Fibroblast of mammary gland (primary cell): ENCODE data around the gene C18orf32.
"Not testable (repeated sequence)": the region's sequence is repeated elsewhere in the genome, so short reads cannot be mapped to it uniquely, and the experiment has no call there.

ENCODE experiments used
- DNase-seq: peaks from one replicate; pipeline ENCODE4 v3.0.0-alpha.2; 2010; ENCODE audit warnings: low read depth
- H3K4me3 ChIP-seq: 2 replicates; pipeline ENCODE4 v1.5.1; 2011; ENCODE audit warnings: low read depth, mild to moderate bottlenecking, low read length, moderate library complexity; ENCODE audit not compliant: control insufficient read depth
- TF ChIP-seq, protein P1 (sequence below): conservative IDR thresholded peaks from 2 replicates; pipeline ENCODE4 v1.5.1; 2011; ENCODE audit warnings: low read depth, low read length, inconsistent platforms; ENCODE audit not compliant: control insufficient read depth, insufficient read depth

The C18orf32 gene

DNA sequence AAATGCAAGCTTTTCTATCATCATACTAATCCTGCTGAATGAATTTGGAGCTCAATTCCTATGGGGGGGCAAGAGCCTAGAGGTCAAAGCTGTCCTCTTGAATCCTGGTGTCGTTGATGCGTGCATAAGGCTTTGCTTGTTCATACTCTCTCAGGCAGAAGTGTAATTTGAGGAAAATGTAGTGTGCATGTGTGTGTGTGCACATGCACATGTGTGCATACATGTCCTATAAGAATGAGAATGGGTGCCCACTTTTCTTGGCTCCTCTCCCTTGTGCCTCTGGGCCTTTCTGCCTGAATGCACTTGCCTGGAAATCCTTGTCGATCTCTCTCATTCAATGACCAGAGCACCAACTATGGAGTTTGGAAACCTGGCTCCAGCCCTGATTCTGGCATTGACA lies 28.5 kb upstream of the C18orf32 start:
- no peak overlapping the region for H3K4me3 ChIP-seq
- TF ChIP-seq, protein P1, sequence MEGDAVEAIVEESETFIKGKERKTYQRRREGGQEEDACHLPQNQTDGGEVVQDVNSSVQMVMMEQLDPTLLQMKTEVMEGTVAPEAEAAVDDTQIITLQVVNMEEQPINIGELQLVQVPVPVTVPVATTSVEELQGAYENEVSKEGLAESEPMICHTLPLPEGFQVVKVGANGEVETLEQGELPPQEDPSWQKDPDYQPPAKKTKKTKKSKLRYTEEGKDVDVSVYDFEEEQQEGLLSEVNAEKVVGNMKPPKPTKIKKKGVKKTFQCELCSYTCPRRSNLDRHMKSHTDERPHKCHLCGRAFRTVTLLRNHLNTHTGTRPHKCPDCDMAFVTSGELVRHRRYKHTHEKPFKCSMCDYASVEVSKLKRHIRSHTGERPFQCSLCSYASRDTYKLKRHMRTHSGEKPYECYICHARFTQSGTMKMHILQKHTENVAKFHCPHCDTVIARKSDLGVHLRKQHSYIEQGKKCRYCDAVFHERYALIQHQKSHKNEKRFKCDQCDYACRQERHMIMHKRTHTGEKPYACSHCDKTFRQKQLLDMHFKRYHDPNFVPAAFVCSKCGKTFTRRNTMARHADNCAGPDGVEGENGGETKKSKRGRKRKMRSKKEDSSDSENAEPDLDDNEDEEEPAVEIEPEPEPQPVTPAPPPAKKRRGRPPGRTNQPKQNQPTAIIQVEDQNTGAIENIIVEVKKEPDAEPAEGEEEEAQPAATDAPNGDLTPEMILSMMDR, result no peak
- no peak for DNase-seq

DNA sequence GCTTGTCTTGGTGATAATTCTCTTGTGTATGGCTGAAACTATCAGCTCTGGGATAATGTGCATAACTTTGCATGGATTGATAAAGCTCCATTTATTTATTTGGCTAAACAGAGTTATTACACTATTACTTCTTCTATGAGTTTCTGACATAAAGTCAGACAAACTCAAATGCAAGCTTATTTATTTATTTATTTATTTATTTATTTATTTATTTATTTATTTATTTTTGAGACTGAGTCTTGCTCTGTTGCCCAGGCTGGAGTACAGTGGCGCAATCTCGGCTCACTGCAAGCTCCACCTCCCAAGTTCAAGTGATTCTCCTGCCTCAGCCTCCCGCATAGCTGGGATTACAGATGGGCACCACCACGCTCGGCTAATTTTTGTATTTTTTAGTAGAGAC lies 28.0 kb upstream of the C18orf32 start:
- not testable (repeated sequence) for H3K4me3 ChIP-seq, DNase-seq

- H3K4me3 ChIP-seq, result no peak overlapping the region
- no peak for DNase-seq
- TF ChIP-seq, protein P1, result no peak
These were observed 27.5 kb upstream of the C18orf32 start for GRCh38 chr18:49514577-49514976.

- H3K4me3 ChIP-seq, DNase-seq: not testable (repeated sequence)
These were observed 25.8 kb upstream of the C18orf32 start for GRCh38 chr18:49512876-49513275.

- no peak overlapping the region for H3K4me3 ChIP-seq
- TF ChIP-seq, protein P1, result peak; percentile 94
- peak; percentile 53 for DNase-seq
These were observed 23.5 kb upstream of the C18orf32 start for GRCh38 chr18:49510393-49511115.

DNA sequence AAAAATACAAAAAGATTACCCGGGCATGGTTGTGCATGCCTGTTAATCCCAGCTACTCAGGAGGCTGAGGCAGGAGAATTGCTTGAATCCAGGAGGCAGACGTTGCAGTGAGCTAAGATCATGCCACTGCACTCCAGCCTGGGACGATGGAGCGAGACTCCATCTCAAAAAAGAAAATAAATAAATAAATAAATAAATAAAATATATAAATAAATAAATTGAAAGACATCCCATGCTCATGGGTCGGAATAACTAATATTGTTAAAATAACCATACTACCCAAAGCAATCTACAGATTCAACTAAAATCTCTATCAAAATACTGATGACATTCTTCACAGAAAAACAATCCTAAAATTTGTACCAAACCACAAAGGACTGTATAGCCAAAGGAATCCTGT lies 19.4 kb upstream of the C18orf32 start:
- not testable (repeated sequence) for H3K4me3 ChIP-seq, DNase-seq

GRCh38 chr18:49503931-49504330 lies 16.9 kb upstream of the C18orf32 start:
- TF ChIP-seq, protein P1, result no peak

GRCh38 chr18:49500201-49500921 lies 13.3 kb upstream of the C18orf32 start:
- TF ChIP-seq, protein P1, result no peak
- H3K4me3 ChIP-seq, result no peak overlapping the region
- DNase-seq, result no peak

More at GRCh38 chr18:49503931-49504330, 16.9 kb upstream of the C18orf32 start:
- no peak for DNase-seq
- H3K4me3 ChIP-seq, result no peak overlapping the region
